ENCODE results near the gene ANAPC15. TPM values are rescaled to one million over a fixed set of nuclear protein-coding genes. Genes with fewer than 3 reads are reported as not detected.

The ANAPC15 gene
- total and polyA plus RNA-seq, 2 of the 13 experiments (the other 11 are each of a cell fraction or from before 2014, with no cell fraction given) = 18.8 to 25.7 TPM

DNA sequence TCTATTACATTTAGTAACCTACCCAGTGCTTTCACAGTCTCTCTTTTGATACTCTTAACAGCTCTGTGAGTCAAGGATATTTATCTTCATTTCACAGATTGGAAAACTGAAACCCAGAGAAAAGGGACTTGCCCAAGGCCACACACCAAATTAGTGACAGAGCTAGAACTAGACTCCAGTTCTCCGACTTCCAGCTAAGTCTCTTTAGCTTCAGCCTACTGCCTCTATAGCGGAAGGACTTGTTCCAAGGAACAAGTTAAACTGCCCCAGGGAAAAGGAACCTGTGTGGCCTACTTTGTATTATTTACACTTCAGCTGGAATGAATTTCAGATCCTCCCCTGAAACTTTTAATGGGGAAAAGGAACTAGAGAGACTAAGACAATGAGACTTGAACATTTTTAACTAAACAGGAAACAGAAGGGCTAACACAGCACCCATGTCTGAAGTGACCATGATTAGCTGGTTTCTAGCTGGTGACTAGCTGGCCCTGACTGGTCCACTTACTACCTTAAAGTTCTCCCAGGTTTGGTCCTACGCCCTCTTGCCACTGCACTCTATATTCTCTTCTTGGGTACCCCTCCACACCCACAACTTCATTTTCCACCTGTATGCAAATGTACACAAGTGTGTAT lies 30.6 kb downstream of the ANAPC15 start:
- BruUV-seq (replicated peaks) = no TSS peak
- Histone ChIP-seq H3K9me3 (ENCODE audit: low read length) (no peaks in the 10 kb centered on the region), H3K27ac (ENCODE audit: extremely low read length, insufficient read depth, low read length) (no peak overlapping the region), H3K79me2 (ENCODE audit: insufficient read depth, low read length) (peaks cover 29% of the 10 kb centered on the region), H3K36me3 (replicated peaks in 1 of 2; ENCODE audit: control insufficient read depth in 1 of 2, insufficient read depth in 2 of 2, low read length in 2 of 2) (no peaks in the 10 kb centered on the region), H3K9ac (ENCODE audit: insufficient read depth, low read depth, low read length) (no peak overlapping the region), H2AFZ (ENCODE audit: low read length) (no peak overlapping the region), H3K4me2 (ENCODE audit: low read depth, low read length) (peak overlapping the region; percentile 79), H4K20me1 (ENCODE audit: insufficient read depth, low read length) (no peaks in the 10 kb centered on the region), H3K27me3 (ENCODE audit: control insufficient read depth in 1 of 2, insufficient read depth in 2 of 2, low read length in 2 of 2) (no peaks in the 10 kb centered on the region; a peak in 1 of 5 replicates), H3K4me1 (ENCODE audit: insufficient read depth, low read length) (peaks cover 24% of the 10 kb centered on the region), H3K4me3 (replicated peaks in 1 of 3; ENCODE audit: insufficient read depth in 1 of 3, low read depth in 2 of 3, low read length in 3 of 3) (no peak overlapping the region)
- 91% methylated on average over 3 of the region's 3 CpGs for WGBS (ENCODE audit: low lambda C conversion rate)
- DNase-seq (ENCODE audit: low spot score) (no peak), FAIRE-seq (no peak), ATAC-seq (no peak)
- intact Hi-C loops (cut with micrococcal nuclease; ENCODE audit: unreplicated experiment) = loop anchor here (2.0 kb wide), 1 partner anchor 21 kb away; the partner anchor contains the start of gene LAMTOR1
- TF ChIP-seq NPAS2 (CRISPR knock-in tag; IDR thresholded peaks at IDR 0.05; ENCODE audit: borderline replicate concordance) (no peak), AGO2 (optimal IDR thresholded peaks at IDR 0.05; ENCODE audit: low read depth, low read length) (no peak), ZSCAN30 (CRISPR knock-in tag; IDR thresholded peaks at IDR 0.05) (no peak), ZNF772 (CRISPR knock-in tag; IDR thresholded peaks at IDR 0.05) (no peak), THAP8 (CRISPR knock-in tag; IDR thresholded peaks at IDR 0.05; ENCODE audit: borderline replicate concordance) (no peak), TFDP2 (CRISPR knock-in tag; IDR thresholded peaks at IDR 0.05) (no peak), NFKBIZ (CRISPR knock-in tag; IDR thresholded peaks at IDR 0.05) (no peak)
- in situ Hi-C loops (cut with HindIII; ENCODE audit: extremely low pct_ligation_motif_present, low pct_unique_long_range_greater_than_20kb) = no loop called here
- CTCF ChIA-PET (ENCODE audit: low intra/inter-chr PET ratio, low total read pairs) = no interaction called here
- POLR2A ChIA-PET = interaction anchor here (2.7 kb wide), 1 partner anchor 41 kb away, joined by 9 read pairs; no protein-coding TSS in a partner anchor
